HCT116 (cell line): Measurements from ENCODE around the gene MYO3B. TPM values are rescaled to one million over a fixed set of nuclear protein-coding genes. Genes with fewer than 3 reads are reported as not detected.

Source experiments
- ATAC-seq: fragments of 200-7000 bp; cut with Tn5 transposase; 2 replicates; pipeline ENCODE4 v1.9.1; 2020; ENCODE audit warnings: mild to moderate bottlenecking, moderate library complexity
- BruUV-seq: library from RNA; stranded (reverse); fragments of 400-500 nt; replicated peaks from 2 replicates; lab custom pipeline; 2021; lab: Mats Ljungman, UMichigan
- CTCF ChIA-PET: fragments of 300-600 bp; sonication (Branson Sonifier 250); formaldehyde crosslinking; loops from one replicate; lab custom pipeline; 2021; ENCODE audit warnings: antibody characterized with exemption; lab: Charles Lee
- POLR2A ChIA-PET: fragments of 300-600, 350-600 bp; sonication (Branson Sonifier 250); formaldehyde crosslinking; loops from one replicate; lab custom pipeline; 2021; ENCODE audit warnings: antibody characterized with exemption; lab: Charles Lee
- RAD21 ChIA-PET, 2 experiments: fragments of 300-600 bp; sonication (Branson Sonifier 250); formaldehyde crosslinking; loops; one replicate each; lab custom pipeline; 2023; ENCODE audit warnings: low total read pairs in 2 of 2; ENCODE audit not compliant: uncharacterized antibody in 2 of 2, unreplicated experiment in 2 of 2, low non-redundant PET in 1 of 2; lab: Charles Lee
- DNase-seq: peaks from one replicate; pipeline ENCODE4 v3.0.0-alpha.2; 2010; ENCODE audit warnings: low read depth, low spot score
- H2AFZ ChIP-seq: fragments of 200-600 bp; shearing (Covaris generic), sonication (generic); 2 replicates; pipeline ENCODE4 v1.6.1; 2017; ENCODE audit warnings: low read depth, mixed run types, mixed read lengths, antibody characterized with exemption, low read length; ENCODE audit not compliant: poor library complexity, severe bottlenecking
- H3K27ac ChIP-seq: 2 replicates; pipeline ENCODE4 v1.5.1; 2012; ENCODE audit warnings: low read depth, low read length
- H3K27me3 ChIP-seq: fragments of 200-600 bp; sonication (generic); 2 replicates; pipeline ENCODE4 v1.6.1; 2016; ENCODE audit warnings: mixed run types, low read length, mixed read lengths; ENCODE audit not compliant: insufficient read depth
- H3K36me3 ChIP-seq, 2 experiments: fragments of 200-500 bp in 1 of 2; fragments of 200-600 bp in 1 of 2; sonication (Bioruptor generic) in 1 of 2; sonication (generic) in 1 of 2; 2 replicates each; pipeline versions ENCODE4 v1.5.1 to v1.6.1; 2014 to 2016; ENCODE audit warnings: low read length in 2 of 2, inconsistent platforms in 1 of 2, mixed read lengths in 1 of 2, mixed run types in 1 of 2; ENCODE audit not compliant: insufficient read depth in 2 of 2, control insufficient read depth in 1 of 2
- H3K4me1 ChIP-seq, 2 experiments: fragments of 200-600 bp in 1 of 2; sonication (generic) in 1 of 2; 2 replicates each; pipeline versions ENCODE4 v1.5.1 to v1.6.1; 2012 to 2017; ENCODE audit warnings: low read length in 2 of 2, inconsistent platforms in 1 of 2, mild to moderate bottlenecking in 1 of 2, mixed read lengths in 1 of 2, mixed run types in 1 of 2, moderate library complexity in 1 of 2; ENCODE audit not compliant: insufficient read depth in 2 of 2, control insufficient read depth in 1 of 2
- H3K4me2 ChIP-seq: fragments of 200-600 bp; sonication (generic); 2 replicates; pipeline ENCODE4 v1.6.1; 2017; ENCODE audit warnings: mixed run types, low read length, mixed read lengths
- H3K4me3 ChIP-seq, 2 experiments: fragments of 200-600 bp in 1 of 2; sonication (generic) in 1 of 2; replicated peaks in 1 of 2; 2 replicates each; pipeline ENCODE4 v1.5.1; 2011 to 2016; ENCODE audit warnings: low read length in 2 of 2, control low read depth in 1 of 2, low read depth in 1 of 2, mild to moderate bottlenecking in 1 of 2, mixed read lengths in 1 of 2, mixed run types in 1 of 2
- H3K79me2 ChIP-seq: fragments of 200-600 bp; sonication (generic); 2 replicates; pipeline ENCODE4 v1.6.1; 2017; ENCODE audit warnings: mild to moderate bottlenecking, mixed run types, low read length, moderate library complexity, mixed read lengths; ENCODE audit not compliant: insufficient read depth
- H3K9ac ChIP-seq: fragments of 200-600 bp; sonication (generic); 2 replicates; pipeline ENCODE4 v1.6.1; 2016; ENCODE audit warnings: low read length, mixed read lengths
- H3K9me2 ChIP-seq: fragments of 200-600 bp; sonication (generic), shearing (Covaris generic); 2 replicates; pipeline ENCODE4 v1.6.1; 2017; ENCODE audit warnings: mixed run types, mild to moderate bottlenecking, moderate library complexity; ENCODE audit not compliant: insufficient read depth
- H3K9me3 ChIP-seq, 2 experiments: fragments of 200-500 bp in 1 of 2; fragments of 200-600 bp in 1 of 2; sonication (Bioruptor generic) in 1 of 2; sonication (generic) in 1 of 2; 2 replicates each; pipeline ENCODE4 v1.6.1; 2014 to 2017; ENCODE audit warnings: low read length in 2 of 2, mixed read lengths in 2 of 2, inconsistent platforms in 1 of 2, low read depth in 1 of 2, mild to moderate bottlenecking in 1 of 2, mixed run types in 1 of 2, moderate library complexity in 1 of 2; ENCODE audit not compliant: control insufficient read depth in 1 of 2, insufficient read depth in 1 of 2
- H4K20me1 ChIP-seq: fragments of 200-600 bp; sonication (generic), shearing (Covaris generic); 2 replicates; pipeline ENCODE4 v1.6.1; 2017; ENCODE audit warnings: mixed run types, mild to moderate bottlenecking, moderate library complexity; ENCODE audit not compliant: insufficient read depth
- ATF3 ChIP-seq: IDR thresholded peaks from 2 replicates; pipeline ENCODE4 v1.6.1; 2012
- CTCF ChIP-seq, 3 experiments: fragments of 200-600 bp in 1 of 3; sonication (generic) in 1 of 3; IDR thresholded peaks in 2 of 3; conservative IDR thresholded peaks in 1 of 3; 2 replicates each; pipeline ENCODE4 v1.5.1; 2012 to 2017; ENCODE audit warnings: low read depth in 2 of 3, low read length in 2 of 3, antibody characterized with exemption in 1 of 3, borderline replicate concordance in 1 of 3, control low read depth in 1 of 3, mild to moderate bottlenecking in 1 of 3, mixed read lengths in 1 of 3, mixed run types in 1 of 3, moderate library complexity in 1 of 3; ENCODE audit not compliant: insufficient read depth in 1 of 3
- EGR1 ChIP-seq: IDR thresholded peaks from 2 replicates; pipeline ENCODE4 v1.6.1; 2012; ENCODE audit warnings: low read depth
- EZH2phosphoT487 ChIP-seq: fragments of 200-600 bp; IDR thresholded peaks from 2 replicates; pipeline ENCODE4 v1.6.1; 2018; ENCODE audit warnings: antibody characterized with exemption, borderline replicate concordance
- FOSL1 ChIP-seq: IDR thresholded peaks from 2 replicates; pipeline ENCODE4 v1.6.1; 2012; ENCODE audit warnings: low read depth
- JUND ChIP-seq: IDR thresholded peaks from 2 replicates; pipeline ENCODE4 v1.6.1; 2012
- MAX ChIP-seq: IDR thresholded peaks from 2 replicates; pipeline ENCODE4 v1.6.1; 2012
- POLR2A ChIP-seq: IDR thresholded peaks from 2 replicates; pipeline ENCODE4 v1.7.0; 2011; ENCODE audit warnings: borderline replicate concordance; ENCODE audit not compliant: insufficient read depth, insufficient read length; ENCODE audit errors: extremely low read depth
- RAD21 ChIP-seq: IDR thresholded peaks from 2 replicates; pipeline ENCODE4 v1.6.1; 2012; ENCODE audit warnings: low read depth, mild to moderate bottlenecking
- REST ChIP-seq: IDR thresholded peaks from 2 replicates; pipeline ENCODE4 v1.6.1; 2012; ENCODE audit warnings: low read depth
- SP1 ChIP-seq: IDR thresholded peaks from 2 replicates; pipeline ENCODE4 v1.6.1; 2012; ENCODE audit warnings: low read depth
- SRF ChIP-seq: IDR thresholded peaks from 2 replicates; pipeline ENCODE4 v1.6.1; 2012; ENCODE audit warnings: low read depth
- YY1 ChIP-seq: IDR thresholded peaks from 2 replicates; pipeline ENCODE4 v1.6.1; 2011; ENCODE audit warnings: low read length, low read depth, moderate library complexity, mild to moderate bottlenecking; ENCODE audit not compliant: insufficient replicate concordance; ENCODE audit errors: extremely low read depth
- ZFX ChIP-seq: fragments of 450-650 bp; IDR thresholded peaks from 2 replicates; pipeline ENCODE4 v1.6.1; 2017
- ZNF274 ChIP-seq: fragments of 200-500 bp; sonication (Bioruptor generic); IDR thresholded peaks from 2 replicates; pipeline ENCODE4 v1.6.1; 2014; ENCODE audit warnings: mild to moderate bottlenecking, low read depth, low read length, inconsistent platforms
- intact Hi-C: fragments of 100-400 bp; cut with micrococcal nuclease; formaldehyde crosslinking; loops from 2 replicates; pipeline ENCODE4 v1.10.0; 2022
- total RNA-seq: library from RNA; stranded (reverse); gene quantifications from one replicate; pipeline ENCODE4 v1.2.1, GENCODE V29; 2021; ENCODE audit not compliant: unreplicated experiment

The MYO3B gene
- total RNA-seq, 1 experiment from 2014 or later: not detected

- H3K36me3 ChIP-seq: no peaks in the 10 kb centered on the region
- TF ChIP-seq SRF: no peak
- TF ChIP-seq FOSL1: no peak
- no peak for TF ChIP-seq ZNF274
- TF ChIP-seq EZH2phosphoT487: no peak
- TF ChIP-seq REST: no peak
- TF ChIP-seq EGR1: no peak
- no peak for TF ChIP-seq YY1
- TF ChIP-seq RAD21: no peak
- TF ChIP-seq CTCF (IDR thresholded peaks at IDR 0.05 in 2 of 3, conservative IDR thresholded peaks at IDR 0.05 in 1 of 3; ENCODE audit: borderline replicate concordance in 1 of 3, insufficient read depth in 1 of 3, low read depth in 2 of 3, low read length in 2 of 3): no peak
- no peak for TF ChIP-seq JUND
- no peak for TF ChIP-seq POLR2A
- TF ChIP-seq ATF3: no peak
- no peak for TF ChIP-seq SP1
- no peak for TF ChIP-seq ZFX
- no peak for TF ChIP-seq MAX
- no peaks in the 10 kb centered on the region for H3K79me2 ChIP-seq
- peak overlapping the region; percentile 65 for H2AFZ ChIP-seq
- intact Hi-C loops: no loop called here
- BruUV-seq: no TSS peak
- H3K4me1 ChIP-seq: peaks cover 11 to 16% of the 10 kb centered on the region in 2 experiments; a peak in 2 of 4 replicates
- H3K27ac ChIP-seq: 0 out of 2 replicates have a peak overlapping the region, but pooled peaks have one; percentile 17
- H3K9me2 ChIP-seq: no peaks in the 10 kb centered on the region
- DNase-seq (no peak), ATAC-seq (peak; percentile 20; the same call in 1 of the 2 replicates)
- RAD21 ChIA-PET: no interaction called here
- H4K20me1 ChIP-seq: no peaks in the 10 kb centered on the region
- H3K4me2 ChIP-seq: peak overlapping the region; percentile 23
- no peaks in the 10 kb centered on the region for H3K9me3 ChIP-seq
- no peak overlapping the region for H3K4me3 ChIP-seq
- H3K27me3 ChIP-seq: no peaks in the 10 kb centered on the region
- POLR2A ChIA-PET: interaction anchor here (2.2 kb wide), 1 partner anchor 10 kb away, joined by 7 read pairs; no protein-coding TSS in a partner anchor
- H3K9ac ChIP-seq: no peak overlapping the region
- CTCF ChIA-PET: interaction anchor here (1.0 to 1.6 kb wide), 2 partner anchors 14 to 139 kb away, joined by 3 to 4 read pairs; no protein-coding TSS in a partner anchor
These were observed 44.4 kb downstream of the MYO3B start for GRCh38 chr2:170222298-170222697.
